SKM-1 (cell line): ENCODE results near the gene CFAP53.
A peak's percentile ranks its signal among the peaks of the same experiment; 100 is the strongest.
"Not testable (repeated sequence)": the region's sequence is repeated elsewhere in the genome, so short reads cannot be mapped to it uniquely, and the experiment has no call there.

Experiments used
- DNase-seq: peaks from one replicate; lab custom pipeline; 2025; ENCODE audit not compliant: unreplicated experiment; lab: John Stamatoyannopoulos, UW

Gene CFAP53

GRCh38 chr18:50288348-50289107 lies 22.2 kb upstream of the CFAP53 start:
- not testable (repeated sequence) for DNase-seq

GRCh38 chr18:50287441-50288347 lies 21.4 kb upstream of the CFAP53 start, which contains the start of gene CXXC1:
Gene CXXC1, minus strand, starts transcription at chr18:50287692. Its CDS starts 103 bp downstream, at chr18:50287589.
- peak; percentile 91 for DNase-seq

- no peak for DNase-seq
These were observed 20.7 kb upstream of the CFAP53 start for GRCh38 chr18:50287028-50287440.

- DNase-seq, result no peak
These were observed 20.2 kb upstream of the CFAP53 start for GRCh38 chr18:50286391-50287027.

GRCh38 chr18:50285631-50286321 lies 19.5 kb upstream of the CFAP53 start:
- no peak for DNase-seq

- no peak for DNase-seq
These were observed 18.8 kb upstream of the CFAP53 start for GRCh38 chr18:50285071-50285470.

GRCh38 chr18:50284255-50284885 lies 18.1 kb upstream of the CFAP53 start:
- DNase-seq, result no peak

GRCh38 chr18:50283469-50284209 lies 17.3 kb upstream of the CFAP53 start:
- DNase-seq, result no peak

GRCh38 chr18:50282521-50283335 lies 16.4 kb upstream of the CFAP53 start:
- no peak for DNase-seq

GRCh38 chr18:50281972-50282520 lies 15.8 kb upstream of the CFAP53 start:
- DNase-seq, result no peak

- peak; percentile 99 for DNase-seq
These were observed 15.1 kb upstream of the CFAP53 start, which contains the start of gene MBD1 for GRCh38 chr18:50281295-50281971. Gene MBD1, minus strand, starts transcription at chr18:50281523. Its CDS starts 1,531 bp downstream, at chr18:50279992.

- no peak for DNase-seq
These were observed 14.5 kb upstream of the CFAP53 start for GRCh38 chr18:50280707-50281294.

- no peak for DNase-seq
These were observed 13.5 kb upstream of the CFAP53 start for GRCh38 chr18:50279752-50280151.

- no peak for DNase-seq
These were observed 11.6 kb upstream of the CFAP53 start for GRCh38 chr18:50277942-50278341.

- no peak for DNase-seq
These were observed 10.2 kb upstream of the CFAP53 start for GRCh38 chr18:50276452-50276851.

- DNase-seq, result no peak
These were observed 9.3 kb upstream of the CFAP53 start for GRCh38 chr18:50275503-50276036.

- DNase-seq, result no peak
These were observed 8.6 kb upstream of the CFAP53 start for GRCh38 chr18:50274941-50275340.
